DMS153 treated with DMSO at 0.1 percent for 48 hours (cell line): ENCODE measurements around the gene C5orf24.
"Not testable (repeated sequence)": the region's sequence is repeated elsewhere in the genome, so short reads cannot be mapped to it uniquely, and the experiment has no call there.

Experiments
- DNase-seq: peaks from one replicate; lab custom pipeline; 2025; ENCODE audit not compliant: unreplicated experiment; lab: John Stamatoyannopoulos, UW

The C5orf24 gene

DNA sequence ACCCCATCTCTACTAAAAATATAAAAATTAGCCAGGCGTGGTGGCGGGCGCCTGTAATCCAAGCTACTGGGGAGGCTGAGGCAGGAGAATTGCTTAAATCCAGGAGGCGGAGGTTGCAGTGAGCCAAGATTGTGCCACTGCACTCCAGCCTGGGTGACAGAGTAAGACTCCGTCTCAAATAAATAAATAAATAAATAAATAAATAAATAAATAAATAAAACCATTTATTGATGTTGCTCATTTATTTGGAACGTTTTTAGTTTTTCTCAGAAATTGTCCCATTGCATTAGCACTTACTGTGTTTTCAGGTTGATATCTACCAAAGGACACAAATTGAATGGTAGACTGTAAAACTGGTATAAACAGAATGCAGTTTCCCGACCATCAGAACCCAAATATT, 10.7 kb downstream of the C5orf24 start:
- DNase-seq: not testable (repeated sequence)

DNA sequence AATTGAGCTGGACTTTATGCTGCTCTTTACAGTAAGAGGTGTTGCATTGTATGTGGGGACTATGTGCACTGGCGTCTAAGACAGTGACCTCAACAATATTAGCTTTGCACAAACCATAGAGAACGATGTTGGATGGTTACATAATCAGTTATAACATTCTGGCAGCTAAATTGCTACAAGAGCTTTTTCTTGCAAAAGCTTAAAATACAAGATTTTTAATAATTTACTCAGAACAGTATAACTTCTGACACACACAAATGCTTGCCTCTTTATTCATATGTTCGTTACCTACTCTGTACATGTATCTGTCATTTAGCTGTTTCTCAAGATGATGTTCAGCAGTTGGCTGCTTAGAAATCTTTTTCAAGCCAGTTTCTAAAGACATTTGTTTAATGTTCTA, 11.6 kb downstream of the C5orf24 start:
- no peak for DNase-seq

DNA sequence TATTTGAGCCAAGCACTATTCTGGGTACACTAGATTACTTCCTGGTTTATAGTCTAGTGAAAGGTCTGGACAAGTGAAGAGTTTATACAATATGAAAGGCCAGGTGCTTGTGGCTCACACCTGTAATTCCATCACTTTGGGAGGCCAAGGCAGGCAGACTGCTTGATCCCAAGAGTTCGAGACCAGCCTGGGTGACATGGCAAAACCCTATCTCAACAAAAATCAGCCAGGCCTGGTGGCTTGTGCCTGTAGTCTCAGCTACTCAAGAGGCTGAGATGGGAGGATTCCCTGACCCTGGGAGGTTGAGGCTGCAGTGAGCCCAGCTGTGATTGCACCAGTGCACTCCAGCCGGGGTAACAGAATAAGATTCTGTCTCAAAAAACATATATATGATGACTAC, 18.9 kb downstream of the C5orf24 start:
- no peak for DNase-seq

DNA sequence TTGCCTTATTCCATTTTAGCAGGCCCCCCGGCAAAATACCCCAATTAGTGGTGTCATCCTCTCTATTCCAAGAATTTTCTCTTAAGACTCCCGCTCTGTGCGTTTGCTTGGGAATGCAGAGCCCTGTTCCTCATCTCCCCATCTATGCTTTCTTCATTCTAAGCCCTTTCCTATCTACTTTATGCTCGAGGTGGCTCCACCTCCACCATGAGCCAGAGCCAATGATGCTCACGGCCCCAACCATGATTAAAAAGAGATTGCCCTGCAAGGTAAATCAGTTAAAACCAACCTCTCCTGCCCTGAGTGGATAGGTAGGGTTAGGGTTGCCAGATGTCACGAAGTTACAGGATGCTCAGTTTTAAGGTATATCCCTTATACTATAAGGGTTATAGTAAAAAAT, 27.7 kb downstream of the C5orf24 start:
- DNase-seq: no peak

DNA sequence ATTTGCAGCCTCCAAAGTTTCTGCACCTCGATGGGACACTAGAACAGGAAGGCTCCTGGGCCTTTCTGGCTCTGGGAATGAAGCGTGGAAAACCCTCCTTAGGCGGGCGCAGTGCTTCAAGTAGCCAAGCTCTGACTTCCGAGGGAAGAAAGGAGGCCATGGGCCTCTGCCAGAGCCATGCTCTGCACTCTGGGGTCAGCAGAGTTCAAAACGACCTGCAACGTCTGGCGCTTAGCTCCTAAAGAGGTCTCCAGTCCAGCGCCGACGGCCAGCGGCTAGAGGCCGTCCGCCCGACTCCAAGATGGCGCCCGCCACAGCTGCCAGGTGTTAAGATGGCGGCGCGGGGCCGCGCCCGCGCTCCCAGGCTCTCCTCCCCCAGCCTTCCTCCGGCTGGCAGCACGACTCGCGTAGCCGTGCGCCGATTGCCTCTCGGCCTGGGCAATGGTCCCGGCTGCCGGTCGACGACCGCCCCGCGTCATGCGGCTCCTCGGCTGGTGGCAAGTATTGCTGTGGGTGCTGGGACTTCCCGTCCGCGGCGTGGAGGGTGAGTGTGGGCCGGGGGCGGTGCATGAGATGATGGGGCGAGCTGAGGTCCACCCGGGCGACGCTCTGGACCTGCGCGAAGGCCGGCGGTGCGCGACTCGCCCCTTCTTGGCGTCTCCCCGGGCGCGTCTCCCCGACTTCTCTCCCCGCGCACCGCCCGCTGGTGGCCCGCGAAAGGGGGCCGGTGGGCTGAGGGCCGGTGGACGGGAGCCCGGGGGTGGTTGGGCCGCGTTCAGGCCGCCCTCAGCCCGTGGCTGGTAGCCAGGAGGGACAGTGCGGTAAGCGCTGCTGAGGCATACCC, 28.4 kb downstream of the C5orf24 start, which contains the start of gene TXNDC15:
Gene TXNDC15, plus strand, starts transcription at position 385 of the 844 bp plus-strand sequence. Its CDS starts 57 bp downstream, at position 442.
- DNase-seq: peak; percentile 32

DNA sequence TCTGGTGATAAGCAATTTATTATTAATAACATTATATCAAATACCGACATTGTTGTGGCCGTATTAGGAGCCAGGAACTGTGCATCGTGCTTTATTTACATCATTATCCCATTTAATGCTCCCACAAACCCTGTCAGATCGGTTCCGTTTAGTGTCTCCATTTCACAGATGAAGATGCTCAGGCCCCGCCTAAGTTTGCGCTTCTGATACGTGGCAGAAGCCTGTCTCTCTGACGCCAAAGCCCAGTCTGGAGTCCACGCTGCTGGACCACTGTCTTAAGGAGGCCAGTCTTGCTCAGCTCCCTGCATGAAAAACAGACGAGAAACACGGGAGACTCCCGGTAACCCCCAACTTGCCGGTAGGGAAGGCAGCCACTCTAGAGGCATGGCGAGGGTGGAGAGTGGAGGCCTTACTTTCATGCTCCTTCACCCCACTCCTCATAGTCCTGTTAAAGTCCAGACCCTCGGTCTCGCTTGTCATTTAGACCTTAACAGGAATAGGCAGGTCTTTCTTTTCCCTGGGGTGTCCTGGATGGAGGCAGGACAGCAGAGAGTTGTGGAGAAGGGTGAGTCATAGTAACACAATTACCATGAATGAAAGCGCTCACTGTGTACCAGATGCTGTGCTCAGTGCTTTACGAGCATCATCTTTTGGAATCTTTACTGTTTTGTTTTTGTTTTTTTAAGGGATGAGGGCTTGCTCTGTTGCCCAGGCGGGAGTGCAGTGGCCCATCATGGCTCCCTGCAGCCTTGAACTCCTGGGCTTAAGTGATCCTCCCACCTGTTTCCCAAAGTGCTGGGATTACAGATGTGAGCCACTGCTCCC, 29.3 kb downstream of the C5orf24 start:
- DNase-seq: no peak

DNA sequence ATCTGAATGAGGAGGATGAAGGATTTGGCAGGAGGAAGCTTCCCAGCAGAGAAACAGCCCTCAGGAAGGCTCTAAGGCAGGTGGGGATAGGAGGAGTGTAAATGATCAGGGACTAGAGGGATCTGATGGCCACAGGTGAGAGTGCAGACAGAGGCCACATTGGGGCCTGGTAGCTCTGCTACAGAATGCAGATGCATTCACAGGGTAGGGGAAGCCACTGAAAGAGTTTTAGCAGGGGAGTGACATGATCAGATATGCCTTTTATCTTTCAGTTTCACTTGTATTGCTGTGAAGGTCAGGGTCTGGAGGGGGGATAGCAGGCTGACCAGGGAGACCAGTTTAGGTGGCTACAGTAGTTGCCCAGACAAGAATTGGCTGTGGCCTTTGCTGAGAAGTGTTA, 31.4 kb downstream of the C5orf24 start:
- no peak for DNase-seq

DNA sequence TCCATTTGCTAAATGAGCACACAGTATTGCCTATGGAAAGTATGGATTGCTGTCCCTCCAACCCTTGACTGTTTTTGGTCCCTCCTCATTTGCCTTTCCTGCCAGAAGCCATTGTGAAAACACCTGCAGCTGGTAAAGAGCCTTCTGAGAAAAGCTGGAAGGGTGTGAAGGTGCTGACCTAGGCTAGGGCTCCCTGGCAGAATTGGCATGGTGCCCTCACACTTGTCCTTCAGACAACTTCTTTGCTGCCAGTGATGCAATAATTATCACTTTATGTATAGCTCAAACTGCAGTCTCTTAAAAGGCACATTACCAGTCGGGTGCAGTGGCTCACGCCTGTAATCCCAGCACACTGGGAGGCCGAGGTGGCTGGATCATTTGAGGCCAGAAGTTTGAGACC, 32.6 kb downstream of the C5orf24 start:
- no peak for DNase-seq

DNA sequence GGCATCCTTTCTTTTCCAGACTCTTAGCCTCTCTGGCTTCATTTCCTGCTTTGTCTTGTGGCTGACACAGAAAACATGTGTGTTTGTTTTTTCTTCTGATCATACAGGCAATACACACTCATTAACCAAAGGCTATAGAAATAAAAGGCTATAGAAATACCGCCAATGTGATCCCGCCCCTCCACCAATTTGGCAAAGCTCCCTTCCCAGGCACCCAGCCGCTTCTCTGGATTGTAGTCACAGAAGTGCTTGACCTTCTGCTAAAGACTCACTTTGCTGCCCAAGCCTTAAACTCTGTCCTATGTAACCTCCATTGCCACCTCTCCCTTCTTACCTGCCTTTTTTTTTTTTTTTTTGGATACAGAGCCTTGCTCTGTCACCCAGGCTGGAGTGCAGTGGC, 33.7 kb downstream of the C5orf24 start:
- DNase-seq: no peak

DNA sequence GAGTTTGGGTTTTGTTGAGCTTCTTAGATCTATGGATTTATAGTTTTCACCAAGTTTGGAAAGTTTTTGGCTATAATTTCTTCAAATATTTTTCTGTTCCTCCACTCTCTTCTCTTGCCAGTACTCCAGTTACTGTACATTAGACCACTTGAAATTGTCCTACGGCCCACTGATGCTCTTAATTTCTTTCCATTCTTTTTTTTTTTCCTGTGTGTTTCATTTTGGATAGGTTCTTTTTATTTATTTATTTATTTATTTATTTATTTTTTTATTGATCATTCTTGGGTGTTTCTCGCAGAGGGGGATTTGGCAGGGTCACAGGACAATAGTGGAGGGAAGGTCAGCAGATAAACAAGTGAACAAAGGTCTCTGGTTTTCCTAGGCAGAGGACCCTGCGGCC, 35.2 kb downstream of the C5orf24 start:
- not testable (repeated sequence) for DNase-seq

DNA sequence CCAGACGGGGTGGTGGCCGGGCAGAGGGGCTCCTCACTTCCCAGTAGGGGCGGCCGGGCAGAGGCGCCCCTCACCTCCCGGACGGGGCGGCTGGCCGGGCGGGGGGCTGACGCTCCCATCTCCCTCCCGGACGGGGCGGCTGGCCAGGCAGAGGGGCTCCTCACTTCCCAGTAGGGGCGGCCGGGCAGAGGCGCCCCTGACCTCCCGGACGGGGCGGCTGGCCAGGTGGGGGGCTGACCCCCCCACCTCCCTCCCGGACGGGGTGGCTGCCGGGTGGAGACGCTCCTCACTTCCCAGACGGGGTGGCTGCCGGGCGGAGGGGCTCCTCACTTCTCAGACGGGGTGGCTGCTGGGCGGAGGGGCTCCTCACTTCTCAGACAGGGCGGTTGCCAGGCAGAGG, 35.9 kb downstream of the C5orf24 start:
- not testable (repeated sequence) for DNase-seq

DNA sequence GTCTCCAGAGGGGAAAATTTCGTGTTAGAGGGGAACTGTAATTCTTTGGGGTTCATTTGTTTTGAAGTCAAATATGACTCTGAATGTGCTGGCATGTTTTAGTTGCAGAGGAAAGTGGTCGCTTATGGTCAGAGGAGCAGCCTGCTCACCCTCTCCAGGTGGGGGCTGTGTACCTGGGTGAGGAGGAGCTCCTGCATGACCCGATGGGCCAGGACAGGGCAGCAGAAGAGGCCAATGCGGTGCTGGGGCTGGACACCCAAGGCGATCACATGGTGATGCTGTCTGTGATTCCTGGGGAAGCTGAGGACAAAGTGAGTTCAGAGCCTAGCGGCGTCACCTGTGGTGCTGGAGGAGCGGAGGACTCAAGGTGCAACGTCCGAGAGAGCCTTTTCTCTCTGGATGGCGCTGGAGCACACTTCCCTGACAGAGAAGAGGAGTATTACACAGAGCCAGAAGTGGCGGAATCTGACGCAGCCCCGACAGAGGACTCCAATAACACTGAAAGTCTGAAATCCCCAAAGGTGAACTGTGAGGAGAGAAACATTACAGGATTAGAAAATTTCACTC, 41.9 kb downstream of the C5orf24 start:
- DNase-seq: no peak

DNA sequence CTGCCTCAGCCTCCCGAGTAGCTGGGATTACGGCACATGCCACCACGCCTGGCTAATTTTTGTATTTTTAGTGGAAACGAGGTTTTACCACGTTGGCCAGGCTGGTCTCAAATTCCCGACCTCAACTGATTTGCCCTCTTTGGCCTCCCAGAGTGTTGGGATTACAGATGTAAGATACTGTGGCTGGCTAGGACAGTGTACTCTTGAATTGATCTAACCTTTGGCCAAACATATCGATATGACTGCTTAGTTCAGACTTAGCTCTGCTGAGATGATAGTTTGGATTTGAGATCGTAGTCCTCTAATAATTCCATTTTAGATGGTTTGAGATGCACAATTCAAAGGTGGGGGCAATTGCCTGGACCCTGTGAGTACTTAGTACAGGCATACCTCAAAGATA, 43.6 kb downstream of the C5orf24 start:
- no peak for DNase-seq

DNA sequence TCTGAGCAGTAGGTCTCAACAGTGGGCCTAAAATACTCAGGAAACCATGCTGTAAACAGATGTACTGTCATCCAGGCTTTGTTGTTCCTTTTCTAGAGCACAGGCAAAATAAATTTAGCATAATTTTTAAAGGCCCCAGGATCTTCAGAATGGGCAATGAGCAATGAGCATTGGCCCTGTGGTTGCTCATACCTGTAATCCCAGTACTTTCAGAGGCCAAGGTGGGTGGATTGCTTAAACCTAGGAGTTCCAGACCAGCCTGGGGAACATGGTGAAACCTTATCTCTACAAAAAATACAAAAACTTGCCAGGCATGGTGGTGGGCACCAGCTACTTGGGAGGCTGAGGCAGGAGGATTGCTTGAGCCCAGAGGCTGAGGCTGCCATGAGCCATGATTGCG, 45.7 kb downstream of the C5orf24 start:
- DNase-seq: no peak

DNA sequence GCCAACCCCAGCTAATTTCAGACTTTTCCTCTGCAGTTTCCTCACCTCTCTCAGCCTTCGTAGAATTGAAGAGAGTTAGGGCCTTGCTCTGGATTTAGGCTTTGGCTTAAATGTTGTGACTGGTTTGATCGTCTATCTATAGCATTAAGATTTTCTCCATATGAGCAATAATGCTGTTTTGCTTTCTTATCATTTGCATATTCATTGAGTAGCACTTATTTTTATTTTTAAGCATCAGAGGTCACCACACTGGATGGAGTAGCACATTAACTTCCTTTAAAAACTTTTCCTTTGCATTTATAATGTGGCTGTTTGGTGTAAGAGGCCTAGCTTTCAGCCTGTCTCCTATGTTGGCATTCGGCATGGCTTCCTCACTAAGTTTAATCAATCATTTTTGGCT, 46.5 kb downstream of the C5orf24 start:
- no peak for DNase-seq

DNA sequence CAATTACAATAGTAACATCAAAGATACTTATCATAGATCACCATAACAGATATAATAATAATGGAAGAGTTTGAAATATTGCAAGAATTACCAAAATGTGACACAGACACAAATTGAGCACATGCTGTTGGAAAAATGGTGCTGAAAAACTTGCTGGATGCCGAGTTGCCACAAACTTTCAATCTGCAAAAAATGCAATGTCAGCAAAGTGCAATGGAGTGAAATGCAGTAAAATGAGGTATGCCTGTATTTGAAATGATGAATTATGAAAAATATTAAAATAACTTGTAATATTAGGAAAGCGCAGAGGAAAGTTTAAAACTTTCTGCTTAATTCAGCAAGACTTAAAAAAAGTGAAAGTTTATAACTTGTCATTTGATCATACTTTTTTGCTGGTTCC, 47.2 kb downstream of the C5orf24 start:
- DNase-seq: no peak

DNA sequence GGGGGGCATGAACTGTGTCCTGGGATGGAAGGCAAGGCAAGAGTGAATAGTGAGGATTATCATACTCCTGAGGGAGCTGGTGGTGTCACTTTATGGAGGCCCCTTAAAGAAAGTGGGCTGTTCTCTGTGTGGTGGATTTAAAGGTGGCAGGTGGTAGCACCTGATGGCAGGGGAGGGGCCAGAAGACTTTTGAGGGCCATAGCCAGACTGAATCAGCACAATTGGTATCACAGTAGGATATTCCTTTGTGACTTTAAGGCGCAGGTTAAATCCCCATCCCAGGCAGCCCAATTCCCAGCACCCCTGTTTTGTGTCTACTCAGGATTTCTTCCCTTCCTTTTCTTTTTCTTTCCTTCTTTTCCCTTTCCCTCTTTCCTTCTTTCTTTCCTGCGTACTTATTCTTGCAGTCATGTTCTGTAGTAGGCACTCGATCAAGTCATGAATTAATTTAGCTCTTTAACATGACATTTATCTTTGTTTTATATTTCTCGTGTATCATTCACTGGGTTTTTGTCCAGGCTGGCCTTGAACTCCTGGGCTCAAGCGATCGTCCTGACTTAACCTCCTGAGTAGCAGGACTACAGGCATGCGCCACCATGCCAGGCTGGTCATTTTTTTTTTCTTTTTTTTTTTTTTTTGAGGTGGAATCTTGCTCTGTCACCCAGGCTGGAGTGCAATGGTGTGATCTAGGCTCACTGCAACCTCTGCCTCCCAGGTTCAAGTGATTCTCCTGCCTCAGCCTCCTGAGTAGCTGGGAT, 48.2 kb downstream of the C5orf24 start:
- DNase-seq: no peak

DNA sequence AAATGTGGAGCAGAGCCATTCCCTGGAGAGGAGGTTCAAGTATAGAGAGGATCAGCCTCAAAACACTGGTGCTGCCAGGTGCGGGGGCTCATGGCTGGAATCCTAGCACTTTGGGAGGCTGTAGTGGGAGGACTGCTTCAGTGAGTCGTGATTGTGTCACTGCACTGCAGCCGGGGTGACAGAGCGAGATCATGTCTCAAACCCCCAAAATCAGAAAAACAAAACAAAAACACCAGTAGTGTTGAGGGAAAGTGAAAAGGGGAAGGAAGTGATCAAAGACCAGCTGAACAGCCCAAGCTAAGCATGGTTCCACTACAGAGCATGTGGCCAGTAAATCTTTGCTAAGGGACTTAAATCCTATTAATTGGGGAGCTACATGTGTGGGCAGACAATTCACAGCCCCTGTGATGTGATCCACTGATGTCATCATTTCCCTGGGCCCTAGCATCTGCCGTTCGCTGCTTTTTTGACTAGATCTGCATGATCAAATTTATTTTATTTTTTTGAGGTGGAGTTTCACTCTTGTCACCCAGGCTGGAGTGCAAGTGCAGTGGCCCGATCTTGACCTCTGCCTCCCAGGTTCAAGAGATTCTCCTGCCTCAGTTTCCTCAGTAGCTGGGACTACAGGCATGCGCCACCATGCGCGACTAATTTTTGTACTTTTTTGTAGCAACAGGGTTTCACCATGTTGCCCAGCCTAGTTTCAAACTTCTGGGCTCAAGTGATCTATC, 56.5 kb downstream of the C5orf24 start:
- DNase-seq: no peak

DNA sequence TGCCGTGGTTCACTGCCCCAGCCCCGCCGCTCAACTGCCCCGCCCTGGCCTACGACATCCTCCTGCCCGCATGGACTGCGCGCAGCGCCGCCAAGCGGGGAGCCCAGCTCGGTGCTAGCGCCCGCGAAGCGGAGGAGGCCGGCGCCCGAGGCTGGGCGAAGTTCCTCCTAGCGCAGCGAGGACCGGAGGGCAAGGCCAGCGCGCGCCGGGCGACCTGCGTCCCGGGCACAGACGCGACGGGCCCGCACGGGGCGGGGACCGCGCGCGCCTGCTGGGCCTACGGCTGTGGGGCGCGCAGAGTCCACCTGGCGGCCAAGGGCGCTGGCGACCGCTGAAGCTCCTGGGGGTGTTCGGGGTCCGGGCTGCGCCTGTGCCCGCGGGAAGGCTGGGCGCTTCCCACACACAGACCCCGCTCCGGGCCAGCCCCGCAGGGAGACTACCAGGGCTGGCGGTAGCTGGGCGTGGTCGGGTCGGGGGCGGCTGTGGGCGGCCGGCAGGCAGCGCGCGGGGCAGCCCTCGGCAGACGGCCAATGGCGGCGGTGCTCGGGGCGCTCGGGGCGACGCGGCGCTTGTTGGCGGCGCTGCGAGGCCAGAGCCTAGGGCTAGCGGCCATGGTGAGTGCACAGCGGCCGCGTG, 59.0 kb downstream of the C5orf24 start, which contains the start of gene PCBD2:
Gene PCBD2, plus strand, starts transcription at position 522 of the 636 bp plus-strand sequence. Its CDS starts 9 bp downstream, at position 531.
- peak; percentile 37 for DNase-seq
